Kidney (tissue), 14 donors: ENCODE results near the gene NXNL1. TPM values are rescaled to one million over a fixed set of nuclear protein-coding genes. Genes with fewer than 3 reads are reported as not detected.
"Not testable (repeated sequence)": the region's sequence is repeated elsewhere in the genome, so short reads cannot be mapped to it uniquely, and the experiment has no call there.

Experiments
- DNase-seq, 5 donors: peaks; one replicate each; pipeline ENCODE4 v3.0.0-alpha.2; 2013 to 2020
- FAIRE-seq: peaks from 2 replicates; lab custom pipeline; 2012; peaks lifted over from hg19 to GRCh38; lab: Jason Lieb, UNC
- H3K27ac ChIP-seq, 2 donors: one replicate each; pipeline ENCODE4 v1.7.0; 2013; ENCODE audit warnings: low read depth in 2 of 2, low read length in 2 of 2, inconsistent platforms in 1 of 2
- H3K27me3 ChIP-seq: one replicate; pipeline ENCODE4 v1.7.1; 2013; ENCODE audit warnings: low read length, inconsistent platforms; ENCODE audit not compliant: control insufficient read depth, insufficient read depth
- H3K36me3 ChIP-seq, 3 donors: one replicate each; pipeline versions ENCODE4 v1.7.0 to v1.7.1; 2013; ENCODE audit warnings: low read length in 3 of 3, control low read depth in 1 of 3, inconsistent platforms in 1 of 3; ENCODE audit not compliant: insufficient read depth in 3 of 3, control insufficient read depth in 2 of 3
- H3K4me1 ChIP-seq, 3 donors: one replicate each; pipeline versions ENCODE4 v1.7.0 to v1.7.1; 2013; ENCODE audit warnings: low read length in 3 of 3, inconsistent platforms in 1 of 3, low read depth in 1 of 3; ENCODE audit not compliant: control insufficient read depth in 2 of 3, insufficient read depth in 2 of 3
- H3K4me3 ChIP-seq, 3 donors: one replicate each; pipeline versions ENCODE4 v1.7.0 to v1.8.1; 2013; ENCODE audit warnings: low read length in 3 of 3, control low read depth in 1 of 3, inconsistent platforms in 1 of 3
- H3K9ac ChIP-seq, 3 donors: one replicate each; pipeline versions ENCODE4 v1.7.0 to v1.7.1; 2013; ENCODE audit warnings: low read length in 3 of 3, control low read depth in 1 of 3, inconsistent platforms in 1 of 3
- H3K9me3 ChIP-seq, 3 donors: one replicate each; pipeline versions ENCODE4 v1.7.0 to v1.7.1; 2013; ENCODE audit warnings: low read length in 3 of 3, control low read depth in 1 of 3, inconsistent platforms in 1 of 3; ENCODE audit not compliant: control insufficient read depth in 2 of 3, insufficient read depth in 1 of 3
- CTCF ChIP-seq: IDR thresholded peaks from 3 replicates; pipeline ENCODE4 v1.5.1; 2012; ENCODE audit warnings: mild to moderate bottlenecking, moderate library complexity, borderline replicate concordance; ENCODE audit not compliant: insufficient read depth; ENCODE audit errors: extremely low read depth
- intact Hi-C: fragments of 100-400 bp; cut with DNase I; formaldehyde crosslinking; loops from one replicate; pipeline ENCODE4 v1.11.1; 2022
- polyA plus RNA-seq: library from polyadenylated mRNA; stranded (reverse); fragments of 350-450 nt; fragmentation: Illumina TruSeq; extraction: RNeasy Lipid Tissue Mini Kit (QIAGEN cat#74804); gene quantifications from one replicate; pipeline ENCODE4 v1.2.3, GENCODE V29; 2014; ENCODE audit warnings: low read depth, low replicate concordance; ENCODE audit not compliant: insufficient read depth
- total RNA-seq: library from RNA; stranded (reverse); fragmentation: NEBNext Ultra II Directional; extraction: Animal tissue kit (Norgen Biotek cat#: 25700); gene quantifications from one replicate; pipeline ENCODE4 v1.2.1, GENCODE V29; 2021
- donor health status: control.
- donor health status: control.
- donor health status: control.
- donor health status: control.
- donor health status: control.
- donor health status: DM: yes; HTN: yes; CAD: no.
- donor health status: Normal renal cell carcinoma (clear cell type).

NXNL1 gene
- total and polyA plus RNA-seq, 2 donors from 2014 or later, result not detected

- DNase-seq (peak in 2 of 5 donors; percentile 49 to 75), FAIRE-seq (no peak)
- Histone ChIP-seq H3K9me3 (no peaks in the 10 kb centered on the region), H3K4me1 (peaks cover 0 to 6% (median 0%) of the 10 kb centered on the region in 3 donors), H3K4me3 (no peak overlapping the region), H3K9ac (no peak overlapping the region), H3K36me3 (peaks cover 0 to 3% (median 0%) of the 10 kb centered on the region in 3 donors), H3K27me3 (no peaks in the 10 kb centered on the region), H3K27ac (no peak overlapping the region)
- intact Hi-C loops, result no loop called here
- TF ChIP-seq CTCF, result no peak
Measured at GRCh38 chr19:17500447-17501198, 39.9 kb upstream of the NXNL1 start.

GRCh38 chr19:17499648-17500446 is 39.1 kb upstream of the NXNL1 start:
- H3K9me3 ChIP-seq, result no peaks in the 10 kb centered on the region
- DNase-seq (peak in 2 of 5 donors; percentile 37 to 78), FAIRE-seq (no peak)
- no peak overlapping the region for H3K4me3 ChIP-seq
- H3K27me3 ChIP-seq, result no peaks in the 10 kb centered on the region
- peaks cover 0 to 6% (median 0%) of the 10 kb centered on the region in 3 donors for H3K4me1 ChIP-seq
- intact Hi-C loops, result no loop called here
- no peak for TF ChIP-seq CTCF
- peaks cover 0 to 3% (median 0%) of the 10 kb centered on the region in 3 donors for H3K36me3 ChIP-seq
- H3K9ac ChIP-seq, result no peak overlapping the region
- H3K27ac ChIP-seq, result peak overlapping the region; percentile 32 to 60

GRCh38 chr19:17499025-17499424 is 38.3 kb upstream of the NXNL1 start:
- FAIRE-seq, H3K9me3 ChIP-seq, H3K27ac ChIP-seq, H3K9ac ChIP-seq, H3K4me1 ChIP-seq, intact Hi-C loops, H3K4me3 ChIP-seq, H3K36me3 ChIP-seq, H3K27me3 ChIP-seq: not testable (repeated sequence)
- DNase-seq, result peak in 4 of 5 donors; percentile 72 to 86 (median 82)
